ENCODE measurements around the gene DGKQ. TPM values are rescaled to one million over a fixed set of nuclear protein-coding genes. Genes with fewer than 3 reads are reported as not detected.

Gene DGKQ
- total RNA-seq, 1 donor from 2014 or later: 5.1 TPM

GRCh38 chr4:972651-973424 is 531 bp downstream of the DGKQ start:
- no peaks in the 10 kb centered on the region for H3K9me3 ChIP-seq (ENCODE audit: low read depth)
- Mint-ChIP-seq H3K27ac (no peak overlapping the region), H3K27me3 (ENCODE audit: insufficient read depth, low read depth) (peaks cover 2% of the 10 kb centered on the region), H3K36me3 (peaks cover 2% of the 10 kb centered on the region), H3K4me1 (no peaks in the 10 kb centered on the region), H3K4me3 (peak overlapping the region; percentile 62), H3K9me3 (peaks cover 10% of the 10 kb centered on the region)
- no peak overlapping the region for H3K27ac ChIP-seq
- H3K4me1 ChIP-seq: no peaks in the 10 kb centered on the region
- peaks cover 64% of the 10 kb centered on the region for H3K27me3 ChIP-seq
- peak; percentile 19 for TF ChIP-seq EZH2phosphoT487 (IDR thresholded peaks at IDR 0.05)
- no peak for TF ChIP-seq EZH2 (IDR thresholded peaks at IDR 0.05)
- peak overlapping the region; percentile 30 for H3K9ac ChIP-seq
- DNase-seq (ENCODE audit: low spot score): peak; percentile 59
- peak overlapping the region; percentile 65 for H2AFZ ChIP-seq (replicated peaks)
- peak overlapping the region; percentile 96 for H3K4me2 ChIP-seq
- no peaks in the 10 kb centered on the region for H3K36me3 ChIP-seq
- peaks cover 34% of the 10 kb centered on the region for H4K20me1 ChIP-seq (ENCODE audit: low read depth)
- peak overlapping the region; percentile 92 for H3K4me3 ChIP-seq
- H3F3A ChIP-seq (ENCODE audit: low read depth): no peaks in the 10 kb centered on the region
- H3K79me2 ChIP-seq (ENCODE audit: low read depth): no peaks in the 10 kb centered on the region

DNA sequence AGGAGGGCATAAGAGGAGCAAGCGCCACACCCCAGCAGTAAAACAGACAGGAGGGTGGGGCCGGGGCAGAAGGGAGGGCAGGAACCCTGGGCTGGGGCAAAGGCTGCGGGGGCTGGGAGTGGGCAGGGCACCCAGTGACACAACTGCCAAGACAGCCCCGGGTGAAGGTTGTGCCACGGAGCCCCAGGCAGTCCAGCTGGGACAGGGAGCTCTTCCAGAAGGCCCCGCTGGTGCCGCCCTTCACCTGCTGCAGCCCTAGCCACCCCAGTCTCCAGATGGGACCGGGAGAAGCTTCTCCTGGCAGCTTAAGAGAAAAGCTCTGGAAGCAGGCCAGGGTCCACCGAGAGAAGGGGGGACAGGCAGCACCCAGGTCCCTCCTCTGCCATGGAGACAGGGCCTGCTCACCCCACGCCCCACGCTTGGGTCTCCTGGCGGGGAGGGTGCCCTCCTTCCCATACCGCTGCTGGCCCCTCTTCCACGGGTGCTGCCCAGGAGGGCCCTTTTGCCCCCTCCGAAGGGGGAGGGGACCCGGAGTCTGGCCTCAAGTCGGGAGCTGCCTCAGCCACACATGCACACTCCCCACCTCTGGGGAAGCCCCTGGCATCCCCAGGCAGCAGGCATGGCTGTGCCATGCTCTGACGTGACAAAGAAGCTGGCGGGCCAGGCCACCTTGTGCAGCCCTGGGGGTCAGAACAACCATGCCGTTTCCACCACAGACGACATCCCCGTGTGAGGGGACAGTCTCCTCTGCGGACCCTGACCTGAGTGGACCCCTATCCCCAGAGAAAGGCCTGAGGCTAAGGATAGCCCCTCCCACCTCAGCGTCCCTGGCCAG is 1.5 kb downstream of the DGKQ start:
- H3K36me3 Mint-ChIP-seq: peaks cover 2% of the 10 kb centered on the region
- no peaks in the 10 kb centered on the region for H3K79me2 ChIP-seq (ENCODE audit: low read depth)
- peak overlapping the region; percentile 92 for H3K4me3 ChIP-seq
- H3K4me2 ChIP-seq: peak overlapping the region; percentile 96
- peaks cover 2% of the 10 kb centered on the region for H3K27me3 Mint-ChIP-seq (ENCODE audit: insufficient read depth, low read depth)
- no peaks in the 10 kb centered on the region for H3K36me3 ChIP-seq
- H3K27me3 ChIP-seq: peaks cover 74% of the 10 kb centered on the region
- no peaks in the 10 kb centered on the region for H3F3A ChIP-seq (ENCODE audit: low read depth)
- no peak overlapping the region for H3K27ac Mint-ChIP-seq
- H3K9me3 Mint-ChIP-seq: peaks cover 10% of the 10 kb centered on the region
- no peak overlapping the region for H3K9ac ChIP-seq
- TF ChIP-seq EZH2phosphoT487 (IDR thresholded peaks at IDR 0.05): no peak
- no peaks in the 10 kb centered on the region for H3K4me1 ChIP-seq
- H3K27ac ChIP-seq: no peak overlapping the region
- no peak overlapping the region for H2AFZ ChIP-seq (replicated peaks)
- H3K9me3 ChIP-seq (ENCODE audit: low read depth): no peaks in the 10 kb centered on the region
- H3K4me3 Mint-ChIP-seq: peak overlapping the region; percentile 68
- H4K20me1 ChIP-seq (ENCODE audit: low read depth): peaks cover 34% of the 10 kb centered on the region
- no peak for DNase-seq (ENCODE audit: low spot score)
- H3K4me1 Mint-ChIP-seq: no peaks in the 10 kb centered on the region

GRCh38 chr4:970854-971520 is 2.4 kb downstream of the DGKQ start:
- peaks cover 2% of the 10 kb centered on the region for H3K27me3 Mint-ChIP-seq (ENCODE audit: insufficient read depth, low read depth)
- peak overlapping the region; percentile 1 for H3K4me3 Mint-ChIP-seq
- no peak overlapping the region for H3K27ac Mint-ChIP-seq

More at GRCh38 chr4:970854-971520, 2.4 kb downstream of the DGKQ start:
- H3K36me3 Mint-ChIP-seq: peaks cover 2% of the 10 kb centered on the region
- no peak for TF ChIP-seq EZH2 (IDR thresholded peaks at IDR 0.05)
- TF ChIP-seq EZH2phosphoT487 (IDR thresholded peaks at IDR 0.05): no peak
- TF ChIP-seq, protein P1, sequence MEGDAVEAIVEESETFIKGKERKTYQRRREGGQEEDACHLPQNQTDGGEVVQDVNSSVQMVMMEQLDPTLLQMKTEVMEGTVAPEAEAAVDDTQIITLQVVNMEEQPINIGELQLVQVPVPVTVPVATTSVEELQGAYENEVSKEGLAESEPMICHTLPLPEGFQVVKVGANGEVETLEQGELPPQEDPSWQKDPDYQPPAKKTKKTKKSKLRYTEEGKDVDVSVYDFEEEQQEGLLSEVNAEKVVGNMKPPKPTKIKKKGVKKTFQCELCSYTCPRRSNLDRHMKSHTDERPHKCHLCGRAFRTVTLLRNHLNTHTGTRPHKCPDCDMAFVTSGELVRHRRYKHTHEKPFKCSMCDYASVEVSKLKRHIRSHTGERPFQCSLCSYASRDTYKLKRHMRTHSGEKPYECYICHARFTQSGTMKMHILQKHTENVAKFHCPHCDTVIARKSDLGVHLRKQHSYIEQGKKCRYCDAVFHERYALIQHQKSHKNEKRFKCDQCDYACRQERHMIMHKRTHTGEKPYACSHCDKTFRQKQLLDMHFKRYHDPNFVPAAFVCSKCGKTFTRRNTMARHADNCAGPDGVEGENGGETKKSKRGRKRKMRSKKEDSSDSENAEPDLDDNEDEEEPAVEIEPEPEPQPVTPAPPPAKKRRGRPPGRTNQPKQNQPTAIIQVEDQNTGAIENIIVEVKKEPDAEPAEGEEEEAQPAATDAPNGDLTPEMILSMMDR (IDR thresholded peaks at IDR 0.05): no peak
- DNase-seq (ENCODE audit: low spot score): no peak
- no peak overlapping the region for H3K27ac ChIP-seq
- no peak overlapping the region for H3K4me3 ChIP-seq
- no peaks in the 10 kb centered on the region for H3K36me3 ChIP-seq
- H3K9me3 ChIP-seq (ENCODE audit: low read depth): no peaks in the 10 kb centered on the region
- H3K4me1 Mint-ChIP-seq: no peaks in the 10 kb centered on the region
- H3K4me1 ChIP-seq: no peaks in the 10 kb centered on the region
- peaks cover 6% of the 10 kb centered on the region for H3K9me3 Mint-ChIP-seq
- no peak overlapping the region for H3K9ac ChIP-seq
- no peak overlapping the region for H2AFZ ChIP-seq (replicated peaks)
- peaks cover 34% of the 10 kb centered on the region for H4K20me1 ChIP-seq (ENCODE audit: low read depth)
- H3K79me2 ChIP-seq (ENCODE audit: low read depth): no peaks in the 10 kb centered on the region
- H3K4me2 ChIP-seq: no peak overlapping the region
- no peaks in the 10 kb centered on the region for H3F3A ChIP-seq (ENCODE audit: low read depth)
- H3K27me3 ChIP-seq: peaks cover 77% of the 10 kb centered on the region
